Right lobe of liver (tissue), 6 donors: Measurements from ENCODE around the gene KCNQ5. TPM values are rescaled to one million over a fixed set of nuclear protein-coding genes. Genes with fewer than 3 reads are reported as not detected.

ENCODE experiments used
- ATAC-seq, 4 donors: fragments of 200-7000 bp; cut with Tn5 transposase; one replicate each; pipeline ENCODE4 v1.9.1; 2020; ENCODE audit warnings: mild to moderate bottlenecking in 4 of 4, moderate library complexity in 4 of 4
- DNase-seq, 3 donors: peaks; one replicate each; pipeline ENCODE4 v3.0.0-alpha.2; 2020
- H3K27ac ChIP-seq, 3 donors: fragments of 200-600 bp; one replicate each; pipeline ENCODE4 v1.8.0; 2022
- H3K27me3 ChIP-seq, 2 donors: fragments of 200-600 bp; one replicate each; pipeline ENCODE4 v1.8.0; 2022
- H3K36me3 ChIP-seq, 4 donors: fragments of 200-600 bp; sonication (generic) in 1 of 4; one replicate each; pipeline versions ENCODE4 v1.5.1 to v1.8.0; 2017 to 2022; ENCODE audit warnings: control low read depth in 1 of 4
- H3K4me1 ChIP-seq, 4 donors: fragments of 200-600 bp; sonication (generic) in 1 of 4; one replicate each; pipeline versions ENCODE4 v1.5.1 to v1.8.0; 2017 to 2022; ENCODE audit warnings: control low read depth in 1 of 4
- H3K4me3 ChIP-seq, 3 donors: fragments of 200-600 bp; one replicate each; pipeline ENCODE4 v1.8.0; 2022
- H3K9me3 ChIP-seq, 4 donors: fragments of 200-600 bp; sonication (generic) in 1 of 4; one replicate each; pipeline versions ENCODE4 v1.5.1 to v1.8.0; 2017 to 2022; ENCODE audit warnings: control low read depth in 1 of 4
- CTCF ChIP-seq, 4 donors: fragments of 200-600 bp in 3 of 4; fragments of 450-650 bp in 1 of 4; IDR thresholded peaks; one replicate each; pipeline versions ENCODE4 v1.5.1 to v1.8.0; 2016 to 2022; ENCODE audit warnings: antibody characterized with exemption in 4 of 4, mild to moderate bottlenecking in 2 of 4
- POLR2A ChIP-seq: fragments of 450-650 bp; IDR thresholded peaks from one replicate; pipeline ENCODE4 v1.6.1; 2017; ENCODE audit warnings: antibody characterized with exemption, mild to moderate bottlenecking
- WGBS: methylation state at CpG from one replicate; pipeline ENCODE4 v1.1.6; 2018; ENCODE audit warnings: low coverage, low lambda C conversion rate; ENCODE audit not compliant: insufficient coverage; ENCODE audit errors: missing lambda C conversion rate; 5-methylcytosine and 5-hydroxymethylcytosine counted together
- intact Hi-C, 2 donors: fragments of 100-400 bp; cut with DNase I; formaldehyde crosslinking; loops; one replicate each; pipeline versions ENCODE4 v1.11.2 to v1.14.1; 2022
- total RNA-seq, 6 experiments: library from RNA; depleted of rRNA in 2 of 6; stranded (reverse); fragments of >200 nt in 2 of 6; fragmentation: NEBNext Ultra II Directional in 3 of 6; extraction: Animal tissue kit (Norgen Biotek cat#: 25700) in 3 of 6; gene quantifications; one replicate each; pipeline versions ENCODE4 v1.1.0 to v1.2.4, GENCODE V29; 2016 to 2023
- donor health status: DM: no; HTN: yes; CAD: no.
- donor health status: DM: no; HTN: no; CAD: no.
- donor health status: DM: no; HTN: no; CAD: no.
- donor health status: DM: no; HTN: yes; CAD: no.
- donor health status: DM: no; HTN: yes; CAD: no.

Gene KCNQ5
- total RNA-seq, 6 experiments from 2014 or later, result 0.04 to 0.11 TPM; not detected in 4

DNA sequence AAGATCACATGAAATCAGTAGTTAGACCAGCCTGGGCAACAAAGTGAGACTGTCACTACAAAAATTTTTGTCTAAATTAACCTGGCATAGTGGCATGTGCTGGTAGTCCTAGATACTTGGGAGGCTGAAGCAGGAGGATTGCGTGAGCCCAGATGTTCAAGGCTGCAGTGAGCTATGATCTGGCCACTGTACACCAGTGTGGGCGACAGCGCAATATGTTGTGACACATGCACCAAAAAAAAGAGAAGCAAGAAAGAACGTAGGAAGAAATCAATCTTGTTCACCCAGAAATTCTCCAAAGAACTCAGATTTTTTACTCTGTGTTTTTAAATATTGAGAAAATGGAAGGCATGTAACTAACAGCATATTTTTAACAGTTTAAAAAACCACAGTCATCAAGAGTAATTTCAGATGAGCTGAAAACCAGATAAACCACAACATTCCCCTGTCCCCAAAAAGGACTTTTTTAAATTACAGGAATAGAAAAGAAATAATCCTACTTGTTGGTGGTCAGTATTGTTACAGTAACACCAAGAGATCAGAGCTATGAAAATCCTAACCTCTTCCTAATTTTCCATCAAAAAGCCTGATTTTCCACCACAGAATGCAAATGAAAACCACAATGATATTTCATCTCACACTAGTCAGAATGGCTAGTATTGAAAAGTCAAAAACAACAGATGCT, 363.3 kb downstream of the KCNQ5 start:
- Histone ChIP-seq H3K27me3 (no peaks in the 10 kb centered on the region), H3K27ac (no peak overlapping the region), H3K9me3 (no peaks in the 10 kb centered on the region), H3K36me3 (no peaks in the 10 kb centered on the region), H3K4me3 (no peak overlapping the region), H3K4me1 (no peaks in the 10 kb centered on the region)
- TF ChIP-seq POLR2A, result no peak
- no peak for TF ChIP-seq CTCF (IDR thresholded peaks at IDR 0.05)
- no peak for DNase-seq
- intact Hi-C loops, result no loop called here
- 62% methylated on average over 4 of the region's 4 CpGs for WGBS
- no peak for ATAC-seq

DNA sequence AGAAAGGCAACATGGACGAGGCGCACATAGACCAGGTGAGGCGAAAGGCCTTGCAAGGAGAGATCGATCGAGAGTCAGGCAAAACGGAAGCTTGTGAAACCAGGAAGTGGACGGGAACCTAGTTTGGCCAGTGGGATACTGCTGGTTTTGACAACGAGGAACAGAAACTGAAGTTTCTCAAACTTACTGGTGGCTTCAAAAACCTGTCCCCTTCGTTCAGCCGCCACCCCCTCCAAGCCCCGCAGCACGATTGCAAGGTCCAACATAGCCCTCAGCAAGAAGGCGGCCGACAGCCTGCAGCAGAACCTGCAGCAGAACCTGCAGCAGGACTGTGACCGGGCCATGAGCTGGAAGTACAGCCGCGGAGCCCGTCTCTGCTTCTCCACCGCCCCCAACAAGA, 365.4 kb downstream of the KCNQ5 start:
- Histone ChIP-seq H3K27me3 (no peaks in the 10 kb centered on the region), H3K9me3 (no peaks in the 10 kb centered on the region), H3K27ac (no peak overlapping the region), H3K4me1 (no peaks in the 10 kb centered on the region), H3K4me3 (no peak overlapping the region), H3K36me3 (no peaks in the 10 kb centered on the region)
- intact Hi-C loops, result no loop called here
- TF ChIP-seq CTCF (IDR thresholded peaks at IDR 0.05) (no peak), POLR2A (no peak)
- ATAC-seq (no peak), DNase-seq (no peak)
- WGBS, result 61% methylated on average over 7 of the region's 19 CpGs

GRCh38 chr6:72999995-73000394, 378.1 kb downstream of the KCNQ5 start:
- DNase-seq, result no peak
- Histone ChIP-seq H3K36me3 (no peaks in the 10 kb centered on the region), H3K27me3 (no peaks in the 10 kb centered on the region), H3K9me3 (no peaks in the 10 kb centered on the region), H3K27ac (no peak overlapping the region), H3K4me3 (no peak overlapping the region), H3K4me1 (no peaks in the 10 kb centered on the region)
- ATAC-seq, result no peak
- WGBS, result 60% methylated on average over 5 of the region's 5 CpGs
- no peak for TF ChIP-seq CTCF (IDR thresholded peaks at IDR 0.05)
- no peak for TF ChIP-seq POLR2A
- intact Hi-C loops, result no loop called here

GRCh38 chr6:73000460-73000859, 378.6 kb downstream of the KCNQ5 start:
- H3K36me3 ChIP-seq, result no peaks in the 10 kb centered on the region
- intact Hi-C loops, result no loop called here
- no peak for DNase-seq
- H3K9me3 ChIP-seq, result no peaks in the 10 kb centered on the region
- H3K4me3 ChIP-seq, result no peak overlapping the region
- H3K27ac ChIP-seq, result no peak overlapping the region
- no peak for TF ChIP-seq CTCF (IDR thresholded peaks at IDR 0.05)
- no peak for TF ChIP-seq POLR2A
- WGBS, result 39% methylated on average over 3 of the region's 3 CpGs
- no peaks in the 10 kb centered on the region for H3K4me1 ChIP-seq
- no peaks in the 10 kb centered on the region for H3K27me3 ChIP-seq
- ATAC-seq, result no peak

- intact Hi-C loops, result no loop called here
- Histone ChIP-seq H3K27ac (no peak overlapping the region), H3K27me3 (no peaks in the 10 kb centered on the region), H3K4me3 (no peak overlapping the region), H3K4me1 (no peaks in the 10 kb centered on the region), H3K9me3 (no peaks in the 10 kb centered on the region), H3K36me3 (no peaks in the 10 kb centered on the region)
- no peak for ATAC-seq
- DNase-seq, result no peak
- TF ChIP-seq POLR2A (no peak), CTCF (IDR thresholded peaks at IDR 0.05) (no peak)
These were observed 380.7 kb downstream of the KCNQ5 start for GRCh38 chr6:73002588-73002987.
